ENCODE measurements around the gene ARHGAP12.

DNA sequence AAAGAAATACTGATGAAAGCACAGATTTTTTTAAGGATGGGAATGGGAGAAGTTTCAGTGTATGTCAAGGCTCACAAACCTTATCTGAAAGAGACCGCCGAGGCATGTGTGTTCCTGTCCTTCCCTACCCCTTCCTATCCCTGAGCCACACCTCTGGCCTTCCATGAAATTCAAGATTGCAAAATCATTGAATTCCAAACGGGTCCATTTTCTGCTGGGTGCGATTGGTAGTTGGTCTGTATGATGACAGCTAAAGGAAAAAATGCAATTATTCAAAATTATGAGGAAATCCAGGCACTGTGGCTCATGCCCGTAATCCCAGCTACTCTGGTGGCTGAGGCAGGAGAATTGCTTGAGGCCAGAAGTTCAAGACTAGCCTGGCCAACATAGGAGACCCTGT lies 170.1 kb downstream of the ARHGAP12 start:
- TF ChIP-seq POLR2A (IDR thresholded peaks at IDR 0.05; ENCODE audit: low read length) (no peak), GATA1 (IDR thresholded peaks at IDR 0.05; ENCODE audit: low read depth, low read length) (no peak)
